Activated T-cell treated with anti-CD3 and anti-CD28 coated beads, Interleukin-2, amount 50 U/mL, for 48 hours (primary cell): ENCODE measurements around the gene GSN.
A peak's percentile ranks its signal among the peaks of the same experiment; 100 is the strongest.
"Not testable (repeated sequence)": the region's sequence is repeated elsewhere in the genome, so short reads cannot be mapped to it uniquely, and the experiment has no call there.

Experiments used
- DNase-seq, 2 experiments: peaks; one replicate each; pipeline ENCODE4 v3.0.0-alpha.2; 2020

The GSN gene

GRCh38 chr9:121289772-121290370 lies 21.9 kb downstream of the GSN start:
- DNase-seq, result no peak

DNA sequence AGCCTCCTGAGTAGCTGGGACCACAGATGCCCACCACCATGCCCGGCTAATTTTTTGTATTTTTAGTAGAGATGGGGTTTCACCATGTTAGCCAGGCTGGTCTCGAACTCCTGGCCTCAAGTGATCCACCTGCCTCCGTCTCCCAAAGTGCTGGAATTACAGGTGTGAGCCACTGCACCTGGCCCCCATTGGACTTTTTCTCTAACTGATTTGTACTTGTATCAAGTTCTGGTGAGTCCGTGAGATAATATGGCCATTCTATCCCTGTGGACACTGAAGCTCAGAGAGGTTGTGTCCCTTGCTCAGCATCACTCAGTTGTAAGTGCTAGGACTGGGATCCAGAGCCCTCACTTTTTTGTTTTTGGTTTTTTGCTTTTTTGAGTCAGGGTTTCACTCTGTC lies 23.6 kb downstream of the GSN start:
- not testable (repeated sequence) for DNase-seq

- DNase-seq, result no peak
Measured at GRCh38 chr9:121292051-121292450, 24.1 kb downstream of the GSN start.

- no peak for DNase-seq
Measured at GRCh38 chr9:121292801-121293241, 24.9 kb downstream of the GSN start.

DNA sequence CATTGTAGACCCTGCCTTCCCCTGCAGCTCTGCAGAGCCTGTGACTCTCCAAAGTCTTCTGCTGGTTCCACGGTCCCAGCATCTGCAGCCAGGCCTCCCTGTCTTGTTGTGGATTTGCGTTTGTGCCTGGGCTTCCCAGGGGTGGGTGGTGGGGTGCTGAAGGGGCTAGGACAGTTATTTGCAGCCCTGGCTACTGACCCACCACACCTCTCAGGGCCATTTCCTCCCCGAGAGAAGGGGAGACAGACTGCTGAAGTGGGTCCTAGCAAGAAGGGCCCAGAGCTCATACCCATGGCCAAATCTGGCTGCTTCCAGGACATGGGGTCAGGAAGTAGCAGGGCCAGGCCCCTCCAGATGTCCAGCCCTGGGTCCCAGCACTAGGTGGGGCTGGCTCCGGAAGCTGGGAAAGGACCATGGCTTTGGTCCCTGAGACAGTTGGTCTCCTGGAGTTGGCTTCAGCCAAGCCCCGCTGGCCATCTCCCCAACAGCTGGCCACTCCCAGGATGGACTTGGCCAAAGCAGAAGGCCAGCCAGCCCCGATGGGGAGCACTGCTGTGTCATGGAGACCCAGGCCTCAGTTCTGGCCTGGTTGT lies 26.3 kb downstream of the GSN start:
- no peak for DNase-seq

DNA sequence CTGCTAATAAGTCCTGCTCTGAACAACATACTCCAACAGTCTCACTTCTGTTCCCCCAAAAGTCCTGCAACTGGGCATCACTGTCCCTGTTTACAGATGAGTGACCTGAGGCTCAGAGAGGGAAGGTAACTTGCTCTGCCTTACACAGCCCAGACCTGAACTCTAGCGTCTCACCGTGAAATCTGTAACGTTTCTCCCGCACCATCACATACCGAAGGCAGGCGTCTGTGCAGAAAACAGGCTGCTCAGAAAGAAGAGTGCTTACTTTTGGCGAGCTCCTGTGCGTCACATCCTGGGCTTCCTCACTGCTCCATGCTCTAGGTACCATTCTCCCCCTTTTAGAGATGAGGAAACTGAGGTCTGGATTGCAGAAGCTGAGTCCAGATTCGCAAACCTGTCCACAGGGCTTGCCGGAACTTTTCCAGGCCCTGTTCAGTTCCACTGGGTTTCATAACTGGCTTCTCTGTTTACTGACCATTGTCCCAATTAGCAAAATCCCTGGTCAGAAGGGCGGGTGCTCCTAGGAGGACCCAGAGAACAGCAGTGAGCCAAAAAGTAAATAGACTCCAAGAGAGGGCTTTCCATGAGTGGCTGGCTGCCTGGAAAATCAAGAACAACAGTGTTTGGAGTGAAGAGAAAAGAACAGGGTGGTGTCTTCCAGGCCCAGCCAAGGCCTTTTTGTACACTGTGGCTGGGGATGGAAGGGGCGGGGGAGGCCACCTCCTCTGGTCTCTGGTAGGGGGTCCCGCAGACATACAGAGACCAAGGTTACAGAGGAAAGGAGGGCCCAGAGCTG lies 27.1 kb downstream of the GSN start:
- no peak for DNase-seq

DNA sequence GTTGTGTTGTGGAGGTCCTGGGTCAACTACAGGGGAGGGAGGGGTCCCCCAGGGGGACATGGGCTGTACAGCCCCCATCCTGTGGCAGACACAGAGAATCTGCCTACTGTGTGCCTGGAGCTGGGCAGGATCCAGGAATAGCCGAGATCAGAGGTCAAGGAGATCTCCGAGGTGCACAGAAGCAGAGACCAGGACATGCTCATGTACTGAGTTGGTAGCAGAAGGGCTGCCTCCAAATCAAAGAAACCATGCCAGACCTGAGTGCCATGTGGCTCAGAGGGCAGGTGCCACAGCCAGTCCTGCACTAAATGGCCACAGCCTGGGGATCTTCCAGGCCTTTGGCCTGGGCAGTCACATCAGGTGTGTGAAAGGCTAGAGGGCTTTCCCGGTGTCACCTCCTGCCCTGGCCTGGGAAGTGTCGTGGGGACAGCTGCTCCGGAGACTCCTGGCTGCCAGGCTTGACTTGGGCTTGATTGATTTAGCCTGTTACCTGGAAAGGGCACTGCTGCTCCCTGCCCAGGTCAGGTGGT lies 27.8 kb downstream of the GSN start:
- no peak for DNase-seq

GRCh38 chr9:121296213-121297127 lies 28.5 kb downstream of the GSN start:
- no peak for DNase-seq

DNA sequence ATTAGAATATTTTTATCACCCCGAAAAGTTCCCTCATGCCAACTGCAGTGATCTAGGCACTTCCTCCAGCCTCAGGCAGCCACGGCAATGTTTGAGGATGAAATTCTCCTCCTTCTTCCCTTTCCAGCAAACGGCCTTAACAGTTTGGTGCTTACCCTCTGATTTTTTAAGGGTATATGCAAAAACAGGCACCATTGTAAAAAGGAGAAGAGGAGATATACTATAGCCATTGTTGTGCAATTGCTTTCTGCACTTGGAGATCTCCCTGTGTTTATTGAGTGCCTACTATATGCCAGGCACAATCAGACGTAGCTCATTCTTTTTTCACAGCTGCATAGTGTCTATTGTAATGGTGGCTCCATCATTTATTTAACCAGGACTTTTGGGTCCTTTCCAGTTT lies 29.4 kb downstream of the GSN start:
- DNase-seq, result no peak

DNA sequence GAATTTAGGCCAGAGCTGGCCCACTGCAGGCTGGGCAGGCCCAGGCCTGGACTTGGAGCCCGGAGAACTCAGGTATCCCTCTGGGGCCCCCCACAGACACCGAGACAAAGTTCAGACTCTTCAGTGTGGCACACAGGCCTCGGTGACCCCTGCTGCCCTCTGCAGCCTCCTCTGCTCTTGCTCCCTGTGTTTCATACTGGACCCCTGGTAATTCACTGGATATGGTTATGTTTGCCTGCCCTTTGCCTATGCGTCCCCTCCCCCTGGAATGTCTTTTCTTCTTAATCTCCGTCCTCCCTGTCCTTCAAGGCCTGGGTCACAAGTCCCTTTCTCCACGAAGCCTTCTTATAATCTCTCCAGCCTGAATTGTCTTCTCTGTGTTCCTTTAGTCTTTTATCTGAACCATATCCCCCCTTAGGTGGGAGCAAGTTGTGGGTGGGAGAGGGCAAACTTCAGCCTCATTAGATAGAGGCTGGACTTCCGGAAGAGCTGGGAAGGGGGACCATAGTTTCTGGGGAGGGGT lies 30.1 kb downstream of the GSN start:
- no peak for DNase-seq

GRCh38 chr9:121298689-121299466 lies 30.9 kb downstream of the GSN start:
- peak in 1 of 2 experiments; percentile 27 for DNase-seq

- peak; percentile 36 to 55 for DNase-seq
Measured at GRCh38 chr9:121299467-121300282, 31.7 kb downstream of the GSN start.

- no peak for DNase-seq
Measured at GRCh38 chr9:121300283-121301119, 32.5 kb downstream of the GSN start.

GRCh38 chr9:121301881-121302286 lies 33.9 kb downstream of the GSN start:
- no peak for DNase-seq

DNA sequence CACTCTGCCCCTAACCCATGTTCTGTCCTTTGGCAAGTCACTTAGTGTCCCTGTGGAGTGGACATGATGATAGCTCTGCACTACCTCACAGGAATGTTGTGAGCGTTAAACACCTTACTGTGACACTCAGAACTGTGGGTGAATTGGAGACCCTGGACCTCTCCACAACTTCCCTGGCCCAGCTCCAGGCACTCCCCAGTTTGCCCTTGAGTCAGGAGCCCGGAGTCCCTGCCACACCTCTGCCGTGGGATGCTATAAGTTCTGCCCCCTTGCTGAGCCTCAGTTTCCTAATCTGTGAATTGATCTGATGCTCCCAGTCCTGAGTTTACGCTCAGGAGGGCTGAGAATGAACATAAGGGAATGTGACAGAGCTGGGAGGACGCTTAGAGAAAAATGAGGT lies 34.4 kb downstream of the GSN start:
- DNase-seq, result no peak

DNA sequence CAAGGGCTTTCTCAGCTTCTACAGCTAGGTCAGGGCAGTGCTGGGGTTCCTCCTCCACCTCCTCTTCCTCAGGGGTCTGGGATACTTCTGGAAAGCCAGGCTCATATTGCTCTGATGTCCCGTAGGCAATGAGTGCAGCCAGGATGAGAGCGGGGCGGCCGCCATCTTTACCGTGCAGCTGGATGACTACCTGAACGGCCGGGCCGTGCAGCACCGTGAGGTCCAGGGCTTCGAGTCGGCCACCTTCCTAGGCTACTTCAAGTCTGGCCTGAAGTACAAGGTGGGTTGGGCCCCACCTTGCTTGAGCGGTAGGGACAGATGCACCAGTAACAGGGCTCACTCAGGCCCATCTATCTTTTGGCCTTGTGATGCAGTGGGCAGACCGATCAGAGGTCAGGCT lies 34.8 kb downstream of the GSN start:
- DNase-seq, result no peak

DNA sequence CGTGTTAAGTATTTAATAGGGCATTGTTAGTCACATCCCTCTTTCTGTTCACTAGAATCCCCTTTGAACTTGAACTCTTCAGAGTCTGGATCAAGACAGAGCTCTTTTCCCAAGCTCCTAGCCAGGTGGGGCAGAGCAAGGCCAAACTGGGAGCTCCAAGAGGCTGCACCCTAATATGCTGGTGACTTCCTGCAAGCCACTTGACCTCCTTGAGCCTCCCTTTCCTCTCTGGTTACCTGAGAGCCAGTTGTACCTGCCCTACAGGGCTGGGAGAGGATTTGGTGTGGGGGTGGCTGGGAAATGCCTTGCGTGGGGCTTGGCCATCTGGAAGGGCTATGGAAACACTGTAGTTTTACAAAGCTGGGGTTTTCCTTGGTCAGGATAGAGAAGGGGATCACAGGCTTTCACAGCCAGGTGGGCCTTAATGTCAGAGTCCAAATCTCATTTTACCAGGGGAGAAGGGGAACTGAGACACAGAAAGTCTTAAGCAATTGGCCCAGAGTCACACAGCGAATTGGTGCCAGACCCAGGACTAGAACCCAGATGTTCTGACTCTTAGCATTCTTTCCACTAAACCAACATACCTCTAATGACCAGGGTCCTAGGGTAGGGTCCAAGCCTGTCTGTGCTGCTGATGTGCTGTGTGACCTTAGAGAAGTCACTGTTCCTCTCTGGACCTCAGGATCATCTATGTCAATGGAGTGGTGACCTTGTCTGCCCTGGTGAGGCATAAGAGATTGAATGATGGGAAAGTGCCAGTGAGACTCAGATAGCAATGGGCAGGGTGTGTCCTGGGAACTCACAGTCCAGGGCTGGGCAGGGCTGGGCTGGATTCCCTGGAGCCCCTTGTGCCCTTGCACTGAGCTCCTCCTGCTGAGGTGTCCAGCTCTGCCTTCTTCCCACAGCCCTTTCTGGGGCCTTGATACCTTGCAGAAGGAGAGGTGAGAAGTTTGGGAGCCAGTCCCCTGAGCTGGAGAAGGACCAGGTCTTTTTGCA lies 35.8 kb downstream of the GSN start:
- no peak for DNase-seq

DNA sequence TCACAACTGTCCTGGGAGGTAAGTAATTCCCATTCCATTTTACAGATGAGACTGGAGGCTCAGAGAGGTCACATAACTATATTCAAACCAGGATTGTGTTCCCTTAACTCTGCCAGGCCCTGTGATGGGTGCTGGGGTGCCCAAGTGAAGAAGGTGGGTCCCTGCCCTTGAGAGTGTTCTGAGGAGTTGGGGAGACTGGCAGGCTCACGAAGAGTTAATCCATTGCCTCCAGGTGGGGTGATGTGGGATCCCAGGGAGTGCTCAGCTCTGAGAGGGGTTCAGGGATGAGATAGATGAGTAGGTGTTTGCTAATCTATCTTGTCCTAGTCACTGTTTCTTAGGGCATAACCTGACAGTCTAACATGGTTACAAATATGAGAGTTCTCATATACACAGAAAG lies 36.7 kb downstream of the GSN start:
- DNase-seq, result no peak
